Ishikawa (cell line): Measurements from ENCODE around the gene GRIK2.

Source experiments
- CEBPB ChIP-seq: IDR thresholded peaks from 2 replicates; pipeline ENCODE4 v1.6.1; 2012
- CREB1 ChIP-seq: IDR thresholded peaks from 2 replicates; pipeline ENCODE4 v1.6.1; 2012; ENCODE audit warnings: low read depth
- EGR1 ChIP-seq: IDR thresholded peaks from 2 replicates; pipeline ENCODE4 v1.6.1; 2012
- EP300 ChIP-seq: IDR thresholded peaks from 2 replicates; pipeline ENCODE4 v1.6.1; 2012; ENCODE audit warnings: borderline replicate concordance
- FOXM1 ChIP-seq: IDR thresholded peaks from 2 replicates; pipeline ENCODE4 v1.6.1; 2012; ENCODE audit warnings: low read depth, borderline replicate concordance
- MAX ChIP-seq: IDR thresholded peaks from 2 replicates; pipeline ENCODE4 v1.6.1; 2012
- NFIC ChIP-seq: IDR thresholded peaks from 2 replicates; pipeline ENCODE4 v1.6.1; 2012
- RAD21 ChIP-seq: IDR thresholded peaks from 2 replicates; pipeline ENCODE4 v1.6.1; 2012; ENCODE audit warnings: low read depth
- REST ChIP-seq: IDR thresholded peaks from 2 replicates; pipeline ENCODE4 v1.6.1; 2012; ENCODE audit warnings: low read depth, mild to moderate bottlenecking
- TAF1 ChIP-seq: IDR thresholded peaks from 2 replicates; pipeline ENCODE4 v1.6.1; 2012; ENCODE audit warnings: low read depth, mild to moderate bottlenecking
- TCF12 ChIP-seq: IDR thresholded peaks from 2 replicates; pipeline ENCODE4 v1.6.1; 2012; ENCODE audit warnings: low read depth
- TEAD4 ChIP-seq: IDR thresholded peaks from 2 replicates; pipeline ENCODE4 v1.6.1; 2012
- USF1 ChIP-seq: IDR thresholded peaks from 2 replicates; pipeline ENCODE4 v1.6.1; 2012
- YY1 ChIP-seq: IDR thresholded peaks from 2 replicates; pipeline ENCODE4 v1.6.1; 2012; ENCODE audit warnings: low read depth
- ZBTB7A ChIP-seq: IDR thresholded peaks from 2 replicates; pipeline ENCODE4 v1.6.1; 2012; ENCODE audit warnings: low read depth

GRIK2 gene

GRCh38 chr6:101840100-101840499 is 446.6 kb downstream of the GRIK2 start:
- no peak for TF ChIP-seq NFIC
- no peak for TF ChIP-seq EGR1
- no peak for TF ChIP-seq ZBTB7A
- TF ChIP-seq CREB1, result no peak
- TF ChIP-seq EP300, result no peak
- no peak for TF ChIP-seq RAD21
- no peak for TF ChIP-seq CEBPB
- no peak for TF ChIP-seq FOXM1
- no peak for TF ChIP-seq YY1
- TF ChIP-seq TAF1, result no peak
- TF ChIP-seq TCF12, result no peak
- no peak for TF ChIP-seq MAX
- TF ChIP-seq TEAD4, result no peak
- TF ChIP-seq USF1, result no peak
- no peak for TF ChIP-seq REST

GRCh38 chr6:101845172-101845571 is 451.7 kb downstream of the GRIK2 start:
- TF ChIP-seq RAD21 (no peak), MAX (no peak), ZBTB7A (no peak), TCF12 (no peak), USF1 (no peak), CREB1 (no peak), FOXM1 (no peak), EP300 (no peak), NFIC (no peak), CEBPB (no peak)

GRCh38 chr6:101845621-101846020 is 452.1 kb downstream of the GRIK2 start:
- TF ChIP-seq TEAD4 (no peak), REST (no peak), CREB1 (no peak), EP300 (no peak), USF1 (no peak), ZBTB7A (no peak), NFIC (no peak), FOXM1 (no peak), TCF12 (no peak), TAF1 (no peak), EGR1 (no peak), RAD21 (no peak), MAX (no peak), YY1 (no peak), CEBPB (no peak)

- TF ChIP-seq TAF1 (no peak), USF1 (no peak), TCF12 (no peak), NFIC (no peak), MAX (no peak), EP300 (no peak)
These were observed 454.2 kb downstream of the GRIK2 start for GRCh38 chr6:101847690-101848089.

- no peak for TF ChIP-seq YY1
- no peak for TF ChIP-seq CREB1
- TF ChIP-seq EGR1, result no peak
- no peak for TF ChIP-seq TCF12
These were observed 458.4 kb downstream of the GRIK2 start for GRCh38 chr6:101851911-101852310.
